ENCODE results near the gene ATP11A. TPM values are rescaled to one million over a fixed set of nuclear protein-coding genes. Genes with fewer than 3 reads are reported as not detected.
A peak's percentile ranks its signal among the peaks of the same experiment; 100 is the strongest.

ATP11A gene
- total RNA-seq, 1 experiment from 2014 or later: 65.3 TPM

DNA sequence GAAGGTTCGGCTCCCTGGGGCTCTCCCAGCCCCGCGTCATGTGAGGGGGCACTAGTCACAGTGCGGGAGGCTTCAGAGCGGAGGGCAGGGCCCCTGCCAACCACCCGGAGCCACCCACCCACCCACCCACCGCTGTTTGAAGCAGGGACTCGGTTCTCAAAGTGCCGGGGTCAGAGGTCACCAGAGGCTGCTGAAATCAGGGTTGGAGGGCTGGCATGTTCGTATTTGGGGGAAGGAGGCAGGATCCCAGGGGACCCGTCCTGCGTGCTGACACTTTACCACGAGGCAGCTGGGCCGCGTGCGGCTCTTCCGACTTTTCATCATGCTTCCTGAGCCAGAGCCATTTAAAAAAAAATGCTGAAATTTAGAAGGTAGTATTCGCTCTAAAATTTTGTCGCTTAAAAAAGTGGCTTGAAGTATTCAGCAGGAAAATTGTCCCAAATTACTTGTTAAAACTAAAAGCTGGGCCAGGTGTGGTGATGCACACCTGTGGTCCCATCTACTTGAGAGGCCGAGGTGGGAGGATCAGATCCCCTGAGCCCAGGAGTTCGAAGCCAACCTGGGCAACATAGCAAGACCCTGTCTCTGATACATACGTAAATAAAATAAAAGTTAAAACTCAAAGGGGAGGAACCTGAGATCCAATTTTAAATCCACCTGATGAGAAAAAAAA is 21.2 kb downstream of the ATP11A start:
- H3K9ac ChIP-seq (ENCODE audit: extremely low read depth, insufficient read length, low read length): no peak overlapping the region
- H2BK12ac ChIP-seq (ENCODE audit: insufficient read length, low read depth, low read length): no peak overlapping the region
- H3K4me1 ChIP-seq (ENCODE audit: insufficient read depth, low read length): peaks cover 17% of the 10 kb centered on the region; the same call in 1 of the 2 replicates
- H2BK15ac ChIP-seq (ENCODE audit: low read depth, low read length): no peak overlapping the region
- no peak overlapping the region for H3K14ac ChIP-seq (ENCODE audit: insufficient read depth, low read length)
- no peak overlapping the region for H2BK20ac ChIP-seq (ENCODE audit: low read depth, low read length, poor library complexity, severe bottlenecking)
- H4K8ac ChIP-seq (replicated peaks; ENCODE audit: insufficient read length, low read depth, low read length): no peak overlapping the region
- Mint-ChIP-seq H3K9me3 (peaks cover 4 to 10% of the 10 kb centered on the region in 2 experiments; a peak in 3 of 5 replicates), H3K27ac (peak overlapping the region; percentile 98 to 99 (median 98)), H3K4me3 (peak overlapping the region; percentile 55 to 64; a peak in 4 of 5 replicates), H3K27me3 (ENCODE audit: low read depth) (peaks cover 1% of the 10 kb centered on the region; the same call in 1 of the 2 replicates), H3K36me3 (ENCODE audit: insufficient read depth in 1 of 3, low read depth in 3 of 3) (peaks cover 9 to 23% (median 14%) of the 10 kb centered on the region in 3 experiments), H3K4me1 (peaks cover 67 to 76% of the 10 kb centered on the region in 2 experiments)
- H3K79me2 ChIP-seq (ENCODE audit: insufficient read depth, low read length): peaks cover 6% of the 10 kb centered on the region; the same call in 1 of the 2 replicates
- no peak overlapping the region for H3K4ac ChIP-seq (ENCODE audit: low read depth, low read length)
- no peaks in the 10 kb centered on the region for H4K20me1 ChIP-seq (ENCODE audit: control insufficient read depth, insufficient read depth, insufficient read length)
- no peak overlapping the region for H2BK5ac ChIP-seq (ENCODE audit: insufficient read length, low read length)
- H3K18ac ChIP-seq (ENCODE audit: insufficient read length, low read depth, low read length): no peak overlapping the region
- no peak overlapping the region for H3T11ph ChIP-seq (ENCODE audit: low read length)
- no CpG with 5 or more reads among the region's 22 CpGs for WGBS (ENCODE audit: extremely low coverage, insufficient read length, low lambda C conversion rate)
- H3K27ac ChIP-seq (ENCODE audit: insufficient read length, low read depth, low read length): peak overlapping the region; percentile 93
- peak overlapping the region; percentile 57 for H3K4me2 ChIP-seq (ENCODE audit: insufficient read depth, insufficient read length, low read length)
- H3K23me2 ChIP-seq (ENCODE audit: insufficient read length, low read depth, low read length, poor library complexity, severe bottlenecking): peaks cover 3% of the 10 kb centered on the region
- no peak overlapping the region for H3K56ac ChIP-seq (ENCODE audit: insufficient read length, low read depth, low read length)
- no peaks in the 10 kb centered on the region for H3K9me3 ChIP-seq (ENCODE audit: control insufficient read depth, low read depth, low read length)
- H4K91ac ChIP-seq (ENCODE audit: insufficient read length, low read depth, low read length): no peak overlapping the region
- no peak overlapping the region for H2AK5ac ChIP-seq (ENCODE audit: insufficient read length, low read length)
- H3K27me3 ChIP-seq (ENCODE audit: insufficient read depth, low read length): no peaks in the 10 kb centered on the region
- H3K23ac ChIP-seq (ENCODE audit: insufficient read length, low read depth, low read length): no peak overlapping the region
- no peaks in the 10 kb centered on the region for H3K79me1 ChIP-seq (ENCODE audit: insufficient read depth, low read depth, low read length, poor library complexity, severe bottlenecking)
- DNase-seq: no peak
- no peak overlapping the region for H2BK120ac ChIP-seq (ENCODE audit: low read depth, low read length, poor library complexity, severe bottlenecking)
- H4K5ac ChIP-seq (ENCODE audit: insufficient read length, low read depth, low read length): no peak overlapping the region
- no peak overlapping the region for H2AFZ ChIP-seq (ENCODE audit: low read length)
- TF ChIP-seq, protein P1, sequence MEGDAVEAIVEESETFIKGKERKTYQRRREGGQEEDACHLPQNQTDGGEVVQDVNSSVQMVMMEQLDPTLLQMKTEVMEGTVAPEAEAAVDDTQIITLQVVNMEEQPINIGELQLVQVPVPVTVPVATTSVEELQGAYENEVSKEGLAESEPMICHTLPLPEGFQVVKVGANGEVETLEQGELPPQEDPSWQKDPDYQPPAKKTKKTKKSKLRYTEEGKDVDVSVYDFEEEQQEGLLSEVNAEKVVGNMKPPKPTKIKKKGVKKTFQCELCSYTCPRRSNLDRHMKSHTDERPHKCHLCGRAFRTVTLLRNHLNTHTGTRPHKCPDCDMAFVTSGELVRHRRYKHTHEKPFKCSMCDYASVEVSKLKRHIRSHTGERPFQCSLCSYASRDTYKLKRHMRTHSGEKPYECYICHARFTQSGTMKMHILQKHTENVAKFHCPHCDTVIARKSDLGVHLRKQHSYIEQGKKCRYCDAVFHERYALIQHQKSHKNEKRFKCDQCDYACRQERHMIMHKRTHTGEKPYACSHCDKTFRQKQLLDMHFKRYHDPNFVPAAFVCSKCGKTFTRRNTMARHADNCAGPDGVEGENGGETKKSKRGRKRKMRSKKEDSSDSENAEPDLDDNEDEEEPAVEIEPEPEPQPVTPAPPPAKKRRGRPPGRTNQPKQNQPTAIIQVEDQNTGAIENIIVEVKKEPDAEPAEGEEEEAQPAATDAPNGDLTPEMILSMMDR (conservative IDR thresholded peaks at IDR 0.05): no peak

Data from H9 (cell line).